Neural progenitor cell (in vitro differentiated cells): ENCODE measurements around the gene ATF5.
"Not testable (repeated sequence)": the region's sequence is repeated elsewhere in the genome, so short reads cannot be mapped to it uniquely, and the experiment has no call there.

Experiments
- EZH2 ChIP-seq: fragments of 200-600 bp; sonication (generic); IDR thresholded peaks from 2 replicates; pipeline ENCODE4 v1.6.1; 2017; ENCODE audit warnings: antibody characterized with exemption, mild to moderate bottlenecking, moderate library complexity
- EZH2phosphoT487 ChIP-seq: fragments of 200-600 bp; sonication (generic); IDR thresholded peaks from 2 replicates; pipeline ENCODE4 v1.6.1; 2017; ENCODE audit warnings: antibody characterized with exemption
- TF ChIP-seq, protein P1 (sequence below): fragments of 200-600 bp; sonication (generic); IDR thresholded peaks from 2 replicates; pipeline ENCODE4 v1.5.1; 2017; ENCODE audit warnings: antibody characterized with exemption, mild to moderate bottlenecking

DNA sequence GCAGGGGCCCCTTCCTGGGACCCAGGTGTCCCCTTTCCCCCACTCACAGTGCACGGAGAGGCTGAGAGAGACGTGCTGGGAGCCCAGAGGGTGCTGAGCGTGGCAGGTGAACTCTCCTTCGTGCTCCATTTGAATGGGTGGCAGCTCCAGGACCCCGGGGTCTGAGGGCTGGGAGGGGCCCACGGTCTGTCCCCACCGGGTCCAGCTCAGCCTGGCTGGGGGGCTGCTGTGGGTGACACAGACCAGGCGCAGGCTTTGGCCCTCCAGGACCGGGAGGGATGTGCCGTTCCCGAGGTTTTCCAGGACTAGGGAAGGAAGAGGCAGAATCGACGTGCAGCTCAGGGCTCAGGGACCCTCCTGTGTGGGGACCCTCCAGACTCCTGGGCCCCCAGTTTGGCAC, 29.6 kb downstream of the ATF5 start:
- TF ChIP-seq, protein P1, sequence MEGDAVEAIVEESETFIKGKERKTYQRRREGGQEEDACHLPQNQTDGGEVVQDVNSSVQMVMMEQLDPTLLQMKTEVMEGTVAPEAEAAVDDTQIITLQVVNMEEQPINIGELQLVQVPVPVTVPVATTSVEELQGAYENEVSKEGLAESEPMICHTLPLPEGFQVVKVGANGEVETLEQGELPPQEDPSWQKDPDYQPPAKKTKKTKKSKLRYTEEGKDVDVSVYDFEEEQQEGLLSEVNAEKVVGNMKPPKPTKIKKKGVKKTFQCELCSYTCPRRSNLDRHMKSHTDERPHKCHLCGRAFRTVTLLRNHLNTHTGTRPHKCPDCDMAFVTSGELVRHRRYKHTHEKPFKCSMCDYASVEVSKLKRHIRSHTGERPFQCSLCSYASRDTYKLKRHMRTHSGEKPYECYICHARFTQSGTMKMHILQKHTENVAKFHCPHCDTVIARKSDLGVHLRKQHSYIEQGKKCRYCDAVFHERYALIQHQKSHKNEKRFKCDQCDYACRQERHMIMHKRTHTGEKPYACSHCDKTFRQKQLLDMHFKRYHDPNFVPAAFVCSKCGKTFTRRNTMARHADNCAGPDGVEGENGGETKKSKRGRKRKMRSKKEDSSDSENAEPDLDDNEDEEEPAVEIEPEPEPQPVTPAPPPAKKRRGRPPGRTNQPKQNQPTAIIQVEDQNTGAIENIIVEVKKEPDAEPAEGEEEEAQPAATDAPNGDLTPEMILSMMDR: not testable (repeated sequence)
- not testable (repeated sequence) for TF ChIP-seq EZH2, EZH2phosphoT487
